Measurements from ENCODE around the gene OR6C70.
A peak's percentile ranks its signal among the peaks of the same experiment; 100 is the strongest.
"Not testable (repeated sequence)": the region's sequence is repeated elsewhere in the genome, so short reads cannot be mapped to it uniquely, and the experiment has no call there.

Gene OR6C70

GRCh38 chr12:55492078-55492477 is 22.1 kb upstream of the OR6C70 start, which contains the start of gene OR6C68:
OR6C68 (plus strand) TSS chr12:55492378; CDS start chr12:55492378, 0 bp downstream.
- TF ChIP-seq, protein P1, sequence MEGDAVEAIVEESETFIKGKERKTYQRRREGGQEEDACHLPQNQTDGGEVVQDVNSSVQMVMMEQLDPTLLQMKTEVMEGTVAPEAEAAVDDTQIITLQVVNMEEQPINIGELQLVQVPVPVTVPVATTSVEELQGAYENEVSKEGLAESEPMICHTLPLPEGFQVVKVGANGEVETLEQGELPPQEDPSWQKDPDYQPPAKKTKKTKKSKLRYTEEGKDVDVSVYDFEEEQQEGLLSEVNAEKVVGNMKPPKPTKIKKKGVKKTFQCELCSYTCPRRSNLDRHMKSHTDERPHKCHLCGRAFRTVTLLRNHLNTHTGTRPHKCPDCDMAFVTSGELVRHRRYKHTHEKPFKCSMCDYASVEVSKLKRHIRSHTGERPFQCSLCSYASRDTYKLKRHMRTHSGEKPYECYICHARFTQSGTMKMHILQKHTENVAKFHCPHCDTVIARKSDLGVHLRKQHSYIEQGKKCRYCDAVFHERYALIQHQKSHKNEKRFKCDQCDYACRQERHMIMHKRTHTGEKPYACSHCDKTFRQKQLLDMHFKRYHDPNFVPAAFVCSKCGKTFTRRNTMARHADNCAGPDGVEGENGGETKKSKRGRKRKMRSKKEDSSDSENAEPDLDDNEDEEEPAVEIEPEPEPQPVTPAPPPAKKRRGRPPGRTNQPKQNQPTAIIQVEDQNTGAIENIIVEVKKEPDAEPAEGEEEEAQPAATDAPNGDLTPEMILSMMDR (conservative IDR thresholded peaks at IDR 0.05): no peak

DNA sequence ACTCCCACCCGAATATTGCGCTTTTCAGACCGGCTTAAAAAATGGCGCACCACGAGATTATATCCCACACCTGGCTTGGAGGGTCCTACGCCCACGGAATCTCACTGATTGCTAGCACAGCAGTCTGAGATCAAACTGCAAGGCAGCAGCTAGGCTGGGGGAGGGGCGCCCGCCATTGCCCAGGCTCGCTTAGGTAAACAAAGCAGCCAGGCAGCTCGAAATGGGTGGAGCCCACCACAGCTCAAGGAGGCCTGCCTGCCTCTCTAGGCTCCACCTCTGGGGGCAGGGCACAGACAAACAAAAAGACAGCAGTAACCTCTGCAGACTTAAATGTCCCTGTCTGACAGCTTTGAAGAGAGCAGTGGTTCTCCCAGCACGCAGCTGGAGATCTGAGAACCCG is 14.3 kb upstream of the OR6C70 start:
- H3K27ac ChIP-seq: not testable (repeated sequence)

More at GRCh38 chr12:55492078-55492477, 22.1 kb upstream of the OR6C70 start, which contains the start of gene OR6C68:
- H3K27ac ChIP-seq: no peak within 1 kb of the TSS

GRCh38 chr12:55479136-55479535 is 9.2 kb upstream of the OR6C70 start:
- not testable (repeated sequence) for H3K27ac ChIP-seq

GRCh38 chr12:55472264-55472663 is 2.3 kb upstream of the OR6C70 start:
- TF ChIP-seq, protein P1 (conservative IDR thresholded peaks at IDR 0.05): no peak
- H3K27ac ChIP-seq: no peak overlapping the region

DNA sequence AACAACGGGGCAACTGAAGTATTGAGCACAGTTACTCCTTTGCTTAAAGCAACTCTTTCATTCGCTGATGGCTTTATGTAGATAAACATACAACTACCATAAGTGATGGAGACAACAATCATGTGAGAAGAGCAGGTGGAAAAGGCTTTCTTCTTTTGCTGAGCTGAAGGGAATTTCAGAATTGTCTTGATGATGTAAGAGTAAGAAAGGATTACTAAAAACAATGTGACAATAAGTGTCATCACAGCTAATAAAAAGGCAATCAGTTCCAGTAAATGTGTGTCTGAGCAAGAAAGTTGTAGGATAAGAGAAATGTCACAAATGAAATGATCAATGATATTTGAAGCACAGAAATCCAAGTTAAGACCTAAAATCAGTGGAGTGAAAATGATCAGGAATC is 647 bp downstream of the OR6C70 start:
- H3K27ac ChIP-seq: no peak overlapping the region
- TF ChIP-seq, protein P1 (conservative IDR thresholded peaks at IDR 0.05): no peak

- H3K27ac ChIP-seq: no peak overlapping the region
- TF ChIP-seq, protein P1 (conservative IDR thresholded peaks at IDR 0.05): no peak
Observed at GRCh38 chr12:55467836-55468235, 2.1 kb downstream of the OR6C70 start.

GRCh38 chr12:55464926-55465325 is 5.0 kb downstream of the OR6C70 start:
- not testable (repeated sequence) for H3K27ac ChIP-seq

DNA sequence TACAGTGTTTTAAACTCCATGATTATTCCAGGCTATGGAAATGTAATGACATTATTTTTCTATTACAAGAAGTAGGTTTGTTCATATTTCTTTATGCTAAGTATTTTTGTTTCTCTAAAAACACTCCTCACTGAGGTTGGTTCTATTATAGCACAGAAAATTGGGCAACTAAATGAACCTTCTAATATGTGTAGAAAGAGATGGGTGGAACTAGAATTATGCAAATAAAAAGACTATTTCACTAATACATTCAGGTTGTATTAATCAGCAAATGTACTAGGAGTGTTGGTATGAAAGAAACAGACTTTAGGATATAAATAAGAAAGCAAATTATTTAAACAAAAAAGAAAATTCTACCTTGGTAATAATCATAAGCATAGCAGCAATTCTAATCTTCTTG is 21.1 kb downstream of the OR6C70 start:
- TF ChIP-seq, protein P1 (conservative IDR thresholded peaks at IDR 0.05): no peak
- H3K27ac ChIP-seq: no peak overlapping the region

DNA sequence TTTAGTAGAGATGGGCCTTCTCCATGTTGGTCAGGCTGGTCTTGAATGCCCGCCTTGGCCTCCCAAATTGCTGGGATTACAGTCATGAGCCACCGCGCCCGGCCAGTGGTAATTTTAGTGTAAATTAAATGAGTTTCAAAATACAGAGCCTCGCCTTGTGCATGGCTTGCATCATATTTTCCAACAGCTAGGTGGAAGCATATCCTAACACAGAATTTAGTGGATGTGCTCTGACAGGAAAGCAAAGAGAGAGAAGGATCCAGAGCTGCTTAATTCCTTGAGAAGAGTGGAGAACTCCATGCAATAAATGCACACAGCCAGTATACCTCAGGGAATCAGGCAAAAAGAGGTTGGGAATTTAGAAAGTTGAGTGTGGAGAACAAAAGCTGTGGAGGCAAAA is 23.6 kb downstream of the OR6C70 start:
- H3K27ac ChIP-seq: no peak overlapping the region
- TF ChIP-seq, protein P1 (conservative IDR thresholded peaks at IDR 0.05): peak; percentile 81

Data from VCaP (cell line).